T-helper 1 cell treated with Interleukin-12 subunit alpha and Interleukin-12 subunit beta and Interleukin-4 antibody, amounts not matched to agents 30 ng/mL and 1 ng/mL, for 36 hours (primary cell): ENCODE data around the gene SZRD1. TPM values are rescaled to one million over a fixed set of nuclear protein-coding genes. Genes with fewer than 3 reads are reported as not detected.

Experiments
- intact Hi-C: fragments of 100-400 bp; cut with micrococcal nuclease; formaldehyde crosslinking; loops from one replicate; pipeline ENCODE4 v1.15.1; 2024
- total RNA-seq: library from RNA; stranded (reverse); gene quantifications from 2 replicates; pipeline ENCODE4 v1.2.3, GENCODE V29; 2022

The SZRD1 gene
- total RNA-seq, 1 donor from 2014 or later = 179 TPM

DNA sequence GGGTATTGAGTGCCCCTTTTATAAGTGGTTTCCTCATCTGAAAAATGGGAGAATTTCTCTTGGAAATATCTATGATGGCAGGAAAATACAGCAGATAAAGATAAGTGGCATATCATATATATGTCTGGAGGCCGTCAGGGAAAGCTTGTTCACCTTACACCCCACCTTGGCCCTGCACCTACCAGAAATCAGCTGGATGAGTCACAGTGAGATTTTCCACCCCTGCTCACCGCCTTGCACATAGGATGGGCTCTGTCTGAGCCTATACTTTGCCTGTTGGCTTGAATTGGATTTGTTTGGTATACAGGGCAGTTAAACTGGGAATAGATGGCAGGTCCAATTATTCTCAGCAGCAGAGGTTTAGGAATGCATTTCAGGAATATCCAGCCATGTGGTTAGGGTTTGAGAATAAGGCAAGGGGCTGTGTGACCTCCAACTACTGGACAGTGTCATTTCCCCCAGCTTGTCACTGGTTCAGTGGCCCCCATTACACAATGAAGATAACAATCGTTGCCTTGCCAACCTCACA lies 70.0 kb downstream of the SZRD1 start, which contains the start of gene SPATA21:
TSS of gene SPATA21 (minus strand) at position 479 of the 529 bp plus-strand sequence. CDS start 6,053 bp downstream, outside the sequence.
- intact Hi-C loops = no loop called here

DNA sequence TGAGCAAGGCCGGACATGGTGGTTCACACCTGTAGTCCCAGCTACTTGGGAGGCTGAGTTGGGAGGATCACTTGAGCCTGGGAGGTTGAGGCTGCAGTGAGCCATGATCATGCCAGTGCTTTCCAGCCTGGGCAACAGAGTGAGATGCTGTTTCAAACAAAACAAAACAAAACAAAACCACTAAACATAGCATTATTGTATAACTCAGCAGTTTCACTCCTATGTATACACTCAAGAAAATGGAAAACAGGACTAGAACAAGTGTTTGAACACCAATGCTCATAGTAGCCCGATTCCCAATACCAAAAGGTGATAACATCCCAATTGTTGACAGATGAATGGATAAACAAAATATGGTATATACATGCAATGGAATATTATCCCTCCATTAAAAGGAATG lies 71.5 kb downstream of the SZRD1 start:
- intact Hi-C loops = no loop called here

DNA sequence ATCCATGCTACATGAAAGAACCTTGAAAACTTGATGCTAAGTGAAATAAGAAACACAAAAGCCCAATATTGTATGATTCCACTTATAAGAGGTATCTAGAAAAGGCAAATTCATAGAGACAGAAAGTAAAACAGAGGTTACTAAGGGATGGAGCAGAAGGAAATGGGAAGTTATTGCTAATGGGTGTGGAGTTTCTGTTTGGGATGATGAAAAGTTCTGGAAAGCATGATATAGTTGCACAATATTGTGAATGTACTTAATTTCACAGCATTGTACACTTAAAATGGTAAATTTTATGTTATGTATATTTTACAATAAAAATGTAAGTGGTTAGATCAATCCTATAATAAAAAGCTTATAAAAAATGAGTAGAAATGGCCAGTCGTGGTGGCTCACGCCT lies 71.9 kb downstream of the SZRD1 start:
- intact Hi-C loops = no loop called here

DNA sequence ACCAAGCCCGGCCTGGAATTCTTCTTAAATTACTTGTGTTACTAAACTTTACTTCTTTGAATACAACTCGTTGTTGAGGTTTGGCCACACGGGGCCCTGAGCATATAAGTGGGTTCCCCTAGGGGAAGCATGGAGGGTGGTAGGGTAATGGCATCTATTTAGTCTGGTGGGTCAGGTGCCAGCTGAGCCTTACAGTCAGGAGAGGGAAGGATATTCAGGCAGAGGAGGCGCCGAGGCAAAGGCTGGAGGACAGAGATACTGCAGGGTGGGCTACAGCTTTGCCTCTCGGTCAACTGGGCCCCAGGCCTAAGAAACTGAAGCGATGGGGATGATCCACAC lies 73.1 kb downstream of the SZRD1 start:
- intact Hi-C loops = loop anchor here (1.0 to 10.0 kb wide), 10 partner anchors 20 to 914 kb away; partner anchors contain the start of genes DNAJC16, FBXO42, NBPF1 and SZRD1

DNA sequence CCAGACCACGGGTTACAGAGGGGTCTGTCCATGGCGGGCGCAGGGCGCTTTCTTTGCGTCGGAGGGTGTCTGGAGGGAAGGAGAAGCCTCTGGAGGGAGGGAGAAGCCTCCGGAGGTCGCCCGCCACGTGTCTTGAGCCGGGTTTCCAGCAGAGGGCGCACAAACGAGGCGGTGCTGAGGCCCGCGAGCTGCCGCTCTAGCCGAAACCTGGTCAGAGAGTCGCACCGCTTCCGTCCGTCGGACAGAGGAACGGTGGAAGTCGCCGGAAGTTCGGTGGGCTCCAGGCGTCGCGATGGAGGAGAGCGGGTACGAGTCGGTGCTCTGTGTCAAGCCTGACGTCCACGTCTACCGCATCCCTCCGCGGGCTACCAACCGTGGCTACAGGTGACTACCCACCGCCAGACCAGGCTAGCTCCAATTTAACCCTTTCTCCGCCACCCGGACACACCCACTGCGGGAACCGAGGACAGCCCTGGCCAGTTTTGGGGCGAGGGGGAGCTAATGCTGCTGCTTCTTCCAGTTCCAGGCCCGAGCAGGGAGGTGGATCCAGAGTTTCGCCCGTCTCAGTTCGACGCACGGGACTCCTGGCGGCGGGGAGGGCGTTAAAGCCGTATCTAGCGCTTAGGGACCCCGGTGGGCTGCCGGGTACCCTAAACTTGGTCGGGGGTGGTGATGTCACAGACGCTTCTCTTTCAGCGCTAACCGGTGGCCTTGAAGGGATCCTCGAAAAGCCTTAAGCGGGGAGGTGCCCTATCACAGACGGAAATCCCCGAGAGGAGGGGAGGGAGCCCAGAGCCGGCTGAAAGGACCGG lies 73.6 kb downstream of the SZRD1 start, which contains the start of gene NECAP2:
TSS of gene NECAP2 (plus strand) at position 255 of the 812 bp plus-strand sequence. CDS start at position 293, 38 bp downstream.
- intact Hi-C loops = loop anchor here (1.0 to 10.0 kb wide), 12 partner anchors 20 to 914 kb away; partner anchors contain the start of genes DNAJC16, FBXO42, NBPF1 and SZRD1

DNA sequence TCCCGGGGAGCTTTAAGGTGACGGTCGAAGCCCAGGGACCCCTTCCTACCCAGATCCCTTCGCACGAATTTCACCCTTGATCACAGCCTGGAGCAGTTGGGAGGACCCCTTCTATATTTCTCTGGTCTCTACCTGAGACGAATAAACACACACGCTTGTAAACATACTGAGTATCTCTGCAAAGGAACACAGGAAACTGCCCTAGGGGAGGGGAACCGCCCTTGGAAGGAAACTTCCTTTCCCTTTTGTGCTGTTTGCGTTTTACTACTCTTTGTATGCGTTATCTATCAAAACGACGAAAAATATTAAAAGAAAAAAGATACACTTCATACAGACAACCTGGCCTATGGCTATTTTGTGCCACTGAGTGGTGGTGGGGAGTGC lies 74.2 kb downstream of the SZRD1 start:
- intact Hi-C loops = loop anchor here (1.0 to 10.0 kb wide), 9 partner anchors 54 to 606 kb away; partner anchors contain the start of genes FBXO42 and NBPF1

DNA sequence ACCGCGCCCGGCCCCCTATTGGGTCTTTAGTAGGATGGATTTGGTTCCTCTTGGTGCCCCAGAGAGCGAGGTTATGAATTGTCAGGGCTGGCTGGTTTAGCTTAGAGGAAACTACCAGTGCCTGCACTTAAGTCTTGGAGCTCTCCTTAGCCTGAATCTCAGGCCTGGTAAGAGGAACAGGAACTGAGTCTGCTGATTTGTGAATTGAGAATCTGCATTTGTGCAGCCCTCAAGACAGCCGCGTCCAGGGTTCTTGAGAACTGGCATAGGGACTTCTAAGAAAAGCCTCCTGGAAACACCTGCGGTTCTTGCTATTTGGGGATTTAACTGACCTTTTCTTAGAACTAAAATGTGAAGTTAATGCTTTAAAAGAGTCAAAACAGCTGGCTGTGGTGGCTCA lies 75.2 kb downstream of the SZRD1 start:
- intact Hi-C loops = loop anchor here (5.0 to 10.0 kb wide), 5 partner anchors 55 to 607 kb away; partner anchors contain the start of genes FBXO42 and NBPF1

DNA sequence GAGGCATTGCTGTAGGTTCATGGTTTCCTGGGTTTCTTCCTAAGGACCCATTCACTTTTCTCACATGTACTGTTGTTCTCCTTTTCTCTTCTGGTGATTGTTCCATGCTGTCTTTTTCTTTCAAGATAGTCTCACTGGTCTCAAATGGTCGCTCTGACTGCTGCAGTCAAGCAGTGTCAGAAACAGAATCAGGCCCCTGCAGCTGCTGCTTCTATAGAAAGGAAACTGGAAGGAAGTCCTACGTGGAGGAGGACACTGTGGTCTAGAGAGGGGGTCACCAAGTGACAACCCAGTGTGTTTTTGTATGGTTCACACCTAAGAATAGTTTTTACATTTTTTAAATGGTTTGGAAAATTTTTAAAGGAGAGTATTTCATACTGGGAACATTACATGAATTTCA lies 75.9 kb downstream of the SZRD1 start:
- intact Hi-C loops = loop anchor here (5.0 to 10.0 kb wide), 5 partner anchors 56 to 608 kb away; partner anchors contain the start of genes FBXO42 and NBPF1

DNA sequence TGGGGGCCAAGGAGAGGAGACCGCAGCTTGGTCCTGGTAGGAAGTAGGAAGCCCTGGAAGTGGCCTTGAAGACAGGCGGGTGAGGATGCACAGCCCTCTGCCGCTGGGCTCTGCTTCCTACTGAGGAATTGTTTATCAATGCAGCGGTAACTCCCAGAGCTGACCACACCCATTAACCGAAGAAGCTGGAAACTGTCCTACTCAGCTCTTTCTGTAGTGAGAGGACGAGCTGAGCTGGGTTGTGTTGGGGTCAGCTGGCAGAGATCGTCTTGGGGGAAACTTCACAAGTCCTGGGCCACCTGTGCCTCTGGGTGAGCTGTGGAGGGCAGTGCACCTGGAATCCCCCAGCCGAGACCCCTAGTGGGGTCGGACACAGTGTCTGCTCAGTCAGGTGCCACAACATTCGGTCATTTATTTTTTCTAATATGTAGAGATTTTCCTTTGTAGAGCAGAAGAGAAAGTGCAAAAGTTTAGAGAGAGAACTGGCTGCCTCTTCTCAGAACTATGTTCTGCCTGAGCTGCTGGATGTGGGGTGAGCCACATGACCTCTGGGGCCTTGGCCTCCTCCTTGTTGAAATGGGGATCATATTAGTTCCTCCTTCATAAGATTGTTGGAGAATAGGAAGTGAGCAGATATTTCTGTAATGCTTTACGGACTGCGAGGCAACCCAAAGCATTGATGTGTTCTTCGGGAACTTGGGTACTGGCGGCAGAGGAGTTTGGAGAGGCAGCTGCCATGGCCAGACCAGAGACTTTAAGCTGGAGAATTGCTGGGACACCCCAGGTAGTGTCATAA lies 77.1 kb downstream of the SZRD1 start:
- intact Hi-C loops = loop anchor here (5.0 to 10.0 kb wide), 5 partner anchors 57 to 609 kb away; partner anchors contain the start of genes FBXO42 and NBPF1

DNA sequence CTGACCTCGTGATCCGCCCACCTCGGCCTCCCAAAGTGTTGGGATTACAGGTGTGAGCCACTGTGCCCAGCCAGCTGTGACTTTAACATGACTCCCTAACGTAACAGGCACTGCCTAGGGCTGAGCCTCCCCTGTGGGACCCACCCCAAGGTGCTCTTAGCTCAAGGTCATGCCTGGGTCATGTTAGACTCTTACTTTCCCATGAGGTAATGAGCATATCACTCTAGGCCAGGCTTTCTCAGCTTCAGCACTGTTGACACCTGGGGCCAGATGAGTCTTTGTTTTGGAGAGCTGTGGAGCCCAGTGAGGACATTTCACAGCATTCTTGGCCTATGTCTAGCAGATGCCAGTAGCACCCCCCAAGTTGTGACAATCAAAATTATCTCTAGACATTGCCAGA lies 78.0 kb downstream of the SZRD1 start:
- intact Hi-C loops = loop anchor here (10.0 kb wide), 1 partner anchor 610 kb away; no protein-coding TSS in a partner anchor

DNA sequence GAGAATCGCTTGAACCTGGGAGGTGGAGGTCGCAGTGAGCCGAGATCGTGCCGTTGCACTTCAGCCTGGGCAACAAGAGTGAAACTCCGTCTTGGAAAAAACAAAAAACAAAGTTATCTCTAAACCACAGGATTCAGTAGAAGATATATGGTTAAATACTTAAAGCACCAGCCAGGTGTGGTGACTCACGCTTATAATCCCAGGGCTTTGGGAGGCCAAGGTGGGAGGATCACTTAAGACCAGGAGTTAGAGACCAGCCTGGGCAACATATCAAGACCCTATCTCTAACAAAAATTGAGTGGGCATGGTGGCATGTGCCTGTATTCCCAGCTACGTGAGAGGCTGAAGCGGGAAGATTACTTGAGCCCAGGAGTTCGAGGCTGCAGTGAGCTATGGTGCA lies 79.1 kb downstream of the SZRD1 start:
- intact Hi-C loops = loop anchor here (10.0 kb wide), 1 partner anchor 611 kb away; no protein-coding TSS in a partner anchor

DNA sequence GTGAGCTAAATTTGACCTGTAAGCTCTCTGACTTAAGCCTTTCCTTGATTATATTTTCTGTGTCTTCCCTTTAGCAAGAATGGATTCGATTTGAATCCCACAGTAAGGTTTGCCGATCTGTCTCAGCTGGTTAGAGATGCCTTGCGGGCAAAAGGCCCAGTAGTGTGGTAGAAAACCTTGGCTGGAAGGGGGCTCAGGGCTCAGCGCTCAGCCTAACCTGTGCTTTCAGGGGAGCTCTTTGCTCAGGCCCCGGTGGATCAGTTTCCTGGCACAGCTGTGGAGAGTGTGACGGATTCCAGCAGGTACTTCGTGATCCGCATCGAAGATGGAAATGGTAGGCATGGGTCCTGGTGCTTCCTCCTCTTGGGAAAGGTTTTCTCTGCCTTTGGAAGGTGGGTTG lies 80.6 kb downstream of the SZRD1 start:
- intact Hi-C loops = loop anchor here (10.0 kb wide), 1 partner anchor 613 kb away; no protein-coding TSS in a partner anchor

Other genes starting within 250 kb of the SZRD1 start
- gene EPHA2, start 211.2 kb upstream of the SZRD1 start, total RNA-seq = not detected in 2 replicates
- 8.2 and 10.7 TPM in 2 replicates for gene ARHGEF19, start 154.6 kb upstream of the SZRD1 start, total RNA-seq
- 6.1 and 6.4 TPM in 2 replicates for gene CPLANE2, start 130.1 kb upstream of the SZRD1 start, total RNA-seq
- 20.0 and 20.1 TPM in 2 replicates for gene FBXO42, start 14.8 kb upstream of the SZRD1 start, total RNA-seq
- 0.12 TPM in 1 of 2 replicates, not detected in the other for gene SPATA21, start 70.2 kb downstream of the SZRD1 start, total RNA-seq
- gene NECAP2, start 73.5 kb downstream of the SZRD1 start, total RNA-seq = 150 and 154 TPM in 2 replicates
- gene RNU1-1, start 147.0 kb downstream of the SZRD1 start, total RNA-seq = 2,156 and 2,251 TPM in 2 replicates
- gene NBPF1, start 246.3 kb downstream of the SZRD1 start, total RNA-seq = 4.9 and 6.3 TPM in 2 replicates